ENCODE measurements around the gene TRAPPC11. TPM values are rescaled to one million over a fixed set of nuclear protein-coding genes. Genes with fewer than 3 reads are reported as not detected.

Gene TRAPPC11
- total RNA-seq, 2 experiments from 2014 or later, result 14.7 to 19.2 TPM

- Histone ChIP-seq H3K4me1 (ENCODE audit: insufficient read depth, low read length) (no peaks in the 10 kb centered on the region), H3K9me3 (ENCODE audit: control insufficient read depth in 1 of 2, insufficient read depth in 1 of 2, low read length in 2 of 2) (no peaks in the 10 kb centered on the region), H3K27ac (ENCODE audit: low read depth in 1 of 2, low read length in 2 of 2) (no peak overlapping the region), H3K27me3 (ENCODE audit: control insufficient read depth in 1 of 2, insufficient read depth in 2 of 2, low read length in 2 of 2) (no peaks in the 10 kb centered on the region), H3K4me3 (ENCODE audit: low read length) (no peak overlapping the region), H3K36me3 (ENCODE audit: insufficient read depth, low read length) (peaks cover 76% of the 10 kb centered on the region)
- intact Hi-C loops (cut with DNase I, micrococcal nuclease), result no loop called here
- Mint-ChIP-seq H3K4me3 (no peak overlapping the region), H3K9me3 (no peaks in the 10 kb centered on the region), H3K27ac (no peak overlapping the region), H3K4me1 (ENCODE audit: low read depth) (no peaks in the 10 kb centered on the region), H3K27me3 (no peaks in the 10 kb centered on the region), H3K36me3 (ENCODE audit: low read depth) (peaks cover 95% of the 10 kb centered on the region)
- ChIA-PET POLR2A (no interaction called here), CTCF (no interaction called here)
- TF ChIP-seq CTCF (IDR thresholded peaks at IDR 0.05), result no peak
- ATAC-seq (ENCODE audit: poor library complexity) (no peak), DNase-seq (no peak)
Measured at GRCh38 chr4:183698909-183699308, 39.8 kb downstream of the TRAPPC11 start.

DNA sequence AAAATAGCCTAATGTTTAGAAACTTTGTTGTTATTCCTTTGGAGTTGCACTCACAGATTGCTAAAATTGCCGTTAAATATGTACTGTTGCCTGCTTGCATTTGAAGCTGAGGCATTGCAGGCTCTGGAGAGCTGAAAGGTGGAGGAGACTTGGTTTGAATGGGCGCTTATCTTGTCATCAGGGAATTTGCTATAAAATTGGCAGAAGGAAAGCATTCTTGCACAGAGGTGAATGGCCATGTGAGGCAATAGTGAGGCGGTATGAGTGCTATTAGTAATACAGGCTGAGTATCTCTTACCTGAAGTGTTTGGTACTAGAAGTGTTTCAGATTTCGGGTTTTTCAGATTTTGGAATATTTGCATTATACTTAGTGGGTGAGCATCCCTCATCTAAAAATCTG, 41.3 kb downstream of the TRAPPC11 start:
- intact Hi-C loops (cut with DNase I, micrococcal nuclease), result no loop called here

DNA sequence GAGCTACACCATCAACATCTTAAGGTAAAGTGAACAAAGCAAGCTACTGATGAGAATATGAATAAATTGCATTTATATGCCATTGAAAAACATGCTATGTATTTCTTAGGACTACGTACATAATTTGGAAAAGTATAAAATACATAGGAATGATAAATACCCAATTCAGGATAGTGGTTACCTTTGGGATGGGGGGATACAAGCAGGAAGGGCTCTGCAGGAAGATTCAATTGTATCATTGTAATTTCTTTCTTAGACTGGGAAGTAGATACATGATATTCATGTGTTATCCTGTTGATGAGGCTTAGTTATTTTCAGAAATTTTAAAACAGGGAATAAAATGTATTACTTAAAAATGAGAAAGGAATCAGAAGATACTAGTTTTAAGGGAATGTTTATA, 43.4 kb downstream of the TRAPPC11 start:
- ChIA-PET CTCF (no interaction called here), POLR2A (no interaction called here)
- Histone ChIP-seq H3K4me3 (ENCODE audit: low read length) (no peak overlapping the region), H3K9me3 (ENCODE audit: control insufficient read depth in 1 of 2, insufficient read depth in 1 of 2, low read length in 2 of 2) (no peaks in the 10 kb centered on the region), H3K4me1 (ENCODE audit: insufficient read depth, low read length) (no peaks in the 10 kb centered on the region), H3K27ac (ENCODE audit: low read depth in 1 of 2, low read length in 2 of 2) (no peak overlapping the region), H3K36me3 (ENCODE audit: insufficient read depth, low read length) (peaks cover 68% of the 10 kb centered on the region), H3K27me3 (ENCODE audit: control insufficient read depth in 1 of 2, insufficient read depth in 2 of 2, low read length in 2 of 2) (no peaks in the 10 kb centered on the region)
- DNase-seq (no peak), ATAC-seq (ENCODE audit: poor library complexity) (no peak)
- Mint-ChIP-seq H3K27ac (no peak overlapping the region), H3K4me1 (ENCODE audit: low read depth) (no peaks in the 10 kb centered on the region), H3K9me3 (no peaks in the 10 kb centered on the region), H3K27me3 (no peaks in the 10 kb centered on the region), H3K4me3 (no peak overlapping the region), H3K36me3 (ENCODE audit: low read depth) (peaks cover 87% of the 10 kb centered on the region)
- no peak for TF ChIP-seq CTCF (IDR thresholded peaks at IDR 0.05)
- intact Hi-C loops (cut with DNase I, micrococcal nuclease), result no loop called here

More for the DNA sequence above, 41.3 kb downstream of the TRAPPC11 start:
- Histone ChIP-seq H3K9me3 (ENCODE audit: control insufficient read depth in 1 of 2, insufficient read depth in 1 of 2, low read length in 2 of 2) (no peaks in the 10 kb centered on the region), H3K4me1 (ENCODE audit: insufficient read depth, low read length) (no peaks in the 10 kb centered on the region), H3K4me3 (ENCODE audit: low read length) (no peak overlapping the region), H3K27ac (ENCODE audit: low read depth in 1 of 2, low read length in 2 of 2) (no peak overlapping the region), H3K36me3 (ENCODE audit: insufficient read depth, low read length) (peaks cover 71% of the 10 kb centered on the region), H3K27me3 (ENCODE audit: control insufficient read depth in 1 of 2, insufficient read depth in 2 of 2, low read length in 2 of 2) (no peaks in the 10 kb centered on the region)
- Mint-ChIP-seq H3K27ac (no peak overlapping the region), H3K36me3 (ENCODE audit: low read depth) (peaks cover 93% of the 10 kb centered on the region), H3K9me3 (no peaks in the 10 kb centered on the region), H3K27me3 (no peaks in the 10 kb centered on the region), H3K4me1 (ENCODE audit: low read depth) (no peaks in the 10 kb centered on the region), H3K4me3 (no peak overlapping the region)
- ATAC-seq (ENCODE audit: poor library complexity), result no peak
- DNase-seq, result no peak
- no peak for TF ChIP-seq CTCF (IDR thresholded peaks at IDR 0.05)
- ChIA-PET CTCF (no interaction called here), POLR2A (no interaction called here)

Data from CD4-positive, alpha-beta T cell (primary cell).